CD4-positive, CD25-positive, alpha-beta regulatory T cell (primary cell): Measurements from ENCODE around the gene MRPL52. TPM values are rescaled to one million over a fixed set of nuclear protein-coding genes. Genes with fewer than 3 reads are reported as not detected.
"Not testable (repeated sequence)": the region's sequence is repeated elsewhere in the genome, so short reads cannot be mapped to it uniquely, and the experiment has no call there.

Experiments
- ATAC-seq, 2 donors: fragments of 150-1000 bp; cut with Tn5 transposase; one replicate each; pipeline ENCODE4 v1.10.0; 2021; ENCODE audit warnings: low read depth in 2 of 2, moderate number of reproducible peaks in 2 of 2, moderate library complexity in 1 of 2
- DNase-seq, 3 donors: peaks; one replicate each; pipeline versions ENCODE4 v3.0.0 to v3.0.0-alpha.2; 2012 to 2022; ENCODE audit warnings: mixed read lengths in 1 of 3
- H3K27ac ChIP-seq: one replicate; pipeline ENCODE4 v1.7.0; 2013; ENCODE audit warnings: mild to moderate bottlenecking, low read length; ENCODE audit not compliant: insufficient read depth, poor library complexity, severe bottlenecking
- H3K27me3 ChIP-seq: one replicate; pipeline ENCODE4 v1.7.0; 2013; ENCODE audit warnings: low read length; ENCODE audit not compliant: control insufficient read depth, insufficient read depth
- H3K36me3 ChIP-seq: one replicate; pipeline ENCODE4 v1.7.0; 2013; ENCODE audit warnings: mild to moderate bottlenecking, low read length, moderate library complexity; ENCODE audit not compliant: control insufficient read depth, insufficient read depth
- H3K4me1 ChIP-seq: 2 replicates; pipeline ENCODE4 v1.7.0; 2013; ENCODE audit warnings: mild to moderate bottlenecking, low read length; ENCODE audit not compliant: insufficient read depth, control insufficient read depth, poor library complexity, severe bottlenecking
- H3K4me3 ChIP-seq: one replicate; pipeline ENCODE4 v1.7.0; 2013; ENCODE audit warnings: low read depth, mild to moderate bottlenecking, low read length, moderate library complexity
- H3K9me3 ChIP-seq, 2 experiments: 1 replicate in 1 of 2; 2 replicates in 1 of 2; pipeline ENCODE4 v1.7.0; 2013; ENCODE audit warnings: low read length in 2 of 2, mild to moderate bottlenecking in 1 of 2, moderate library complexity in 1 of 2; ENCODE audit not compliant: control insufficient read depth in 2 of 2
- H3K27ac Mint-ChIP-seq, 3 donors: one replicate each; pipeline ENCODE4 v1.8.0; 2020 to 2022; ENCODE audit warnings: mild to moderate bottlenecking in 3 of 3, mixed read lengths in 3 of 3, moderate library complexity in 2 of 3
- H3K27me3 Mint-ChIP-seq: one replicate; pipeline ENCODE4 v1.8.0; 2022; ENCODE audit warnings: mild to moderate bottlenecking, mixed read lengths
- H3K36me3 Mint-ChIP-seq: one replicate; pipeline ENCODE4 v1.8.0; 2020; ENCODE audit warnings: mixed read lengths
- H3K4me1 Mint-ChIP-seq, 4 donors: one replicate each; pipeline ENCODE4 v1.8.0; 2020 to 2022; ENCODE audit warnings: mixed read lengths in 4 of 4, mild to moderate bottlenecking in 1 of 4
- H3K4me3 Mint-ChIP-seq, 4 donors: one replicate each; pipeline ENCODE4 v1.8.0; 2020 to 2022; ENCODE audit warnings: mild to moderate bottlenecking in 4 of 4, mixed read lengths in 4 of 4, moderate library complexity in 3 of 4
- H3K9me3 Mint-ChIP-seq, 7 donors: one replicate each; pipeline ENCODE4 v1.8.0; 2020 to 2022; ENCODE audit warnings: mixed read lengths in 7 of 7, mild to moderate bottlenecking in 3 of 7, moderate library complexity in 2 of 7
- polyA plus RNA-seq, 4 donors: library from polyadenylated mRNA; unstranded; fragments of 300-500 nt; fragmentation: Illumina TruSeq; gene quantifications; one replicate each; pipeline ENCODE4 v1.2.3, GENCODE V29; 2021
- total RNA-seq: library from RNA; stranded (reverse); gene quantifications from one replicate; pipeline ENCODE4 v1.2.3, GENCODE V29; 2022

Gene MRPL52
- total and polyA plus RNA-seq, 5 donors from 2014 or later, result 35.7 to 148 (median 136) TPM

- H3K27ac Mint-ChIP-seq, H3K36me3 Mint-ChIP-seq, H3K27ac ChIP-seq, H3K4me1 Mint-ChIP-seq, H3K4me3 Mint-ChIP-seq, H3K36me3 ChIP-seq, H3K9me3 ChIP-seq, DNase-seq, ATAC-seq, H3K9me3 Mint-ChIP-seq, H3K27me3 ChIP-seq, H3K4me3 ChIP-seq, H3K4me1 ChIP-seq: not testable (repeated sequence)
- peaks cover 38% of the 10 kb centered on the region for H3K27me3 Mint-ChIP-seq
Measured at GRCh38 chr14:22793550-22793949, 36.1 kb upstream of the MRPL52 start.

GRCh38 chr14:22793976-22794375, 35.7 kb upstream of the MRPL52 start:
- DNase-seq (no peak), ATAC-seq (no peak)
- Mint-ChIP-seq H3K27me3 (peaks cover 38% of the 10 kb centered on the region), H3K36me3 (no peaks in the 10 kb centered on the region), H3K27ac (no peak overlapping the region), H3K4me1 (no peaks in the 10 kb centered on the region), H3K9me3 (no peaks in the 10 kb centered on the region), H3K4me3 (no peak overlapping the region)
- Histone ChIP-seq H3K27ac (no peak overlapping the region), H3K27me3 (peaks cover 9% of the 10 kb centered on the region), H3K4me3 (no peak overlapping the region), H3K4me1 (no peaks in the 10 kb centered on the region), H3K9me3 (no peaks in the 10 kb centered on the region), H3K36me3 (no peaks in the 10 kb centered on the region)

GRCh38 chr14:22794551-22794951, 35.1 kb upstream of the MRPL52 start:
- Mint-ChIP-seq H3K4me1 (no peaks in the 10 kb centered on the region), H3K4me3 (no peak overlapping the region), H3K9me3 (no peaks in the 10 kb centered on the region), H3K27me3 (peaks cover 38% of the 10 kb centered on the region), H3K27ac (no peak overlapping the region), H3K36me3 (no peaks in the 10 kb centered on the region)
- ATAC-seq (peak in 1 of 2 donors; percentile 24), DNase-seq (no peak)
- Histone ChIP-seq H3K27ac (no peak overlapping the region), H3K36me3 (no peaks in the 10 kb centered on the region), H3K4me3 (no peak overlapping the region), H3K27me3 (peaks cover 11% of the 10 kb centered on the region), H3K4me1 (no peaks in the 10 kb centered on the region), H3K9me3 (no peaks in the 10 kb centered on the region)

GRCh38 chr14:22796087-22796707, 33.5 kb upstream of the MRPL52 start:
- no peak for DNase-seq
- no peaks in the 10 kb centered on the region for H3K36me3 ChIP-seq
- Mint-ChIP-seq H3K4me3 (no peak overlapping the region), H3K4me1 (no peaks in the 10 kb centered on the region), H3K9me3 (no peaks in the 10 kb centered on the region), H3K27me3 (peaks cover 40% of the 10 kb centered on the region), H3K36me3 (no peaks in the 10 kb centered on the region), H3K27ac (no peak overlapping the region)
- no peak for ATAC-seq
- no peak overlapping the region for H3K27ac ChIP-seq
- no peaks in the 10 kb centered on the region for H3K4me1 ChIP-seq
- peaks cover 18% of the 10 kb centered on the region for H3K27me3 ChIP-seq
- no peaks in the 10 kb centered on the region for H3K9me3 ChIP-seq
- H3K4me3 ChIP-seq, result no peak overlapping the region

- Mint-ChIP-seq H3K4me3 (no peak overlapping the region), H3K36me3 (no peaks in the 10 kb centered on the region), H3K4me1 (no peaks in the 10 kb centered on the region), H3K27ac (no peak overlapping the region), H3K9me3 (no peaks in the 10 kb centered on the region), H3K27me3 (peaks cover 38% of the 10 kb centered on the region)
- no peaks in the 10 kb centered on the region for H3K9me3 ChIP-seq
- no peak overlapping the region for H3K4me3 ChIP-seq
- ATAC-seq, result no peak
- no peaks in the 10 kb centered on the region for H3K4me1 ChIP-seq
- no peaks in the 10 kb centered on the region for H3K36me3 ChIP-seq
- no peak overlapping the region for H3K27ac ChIP-seq
- DNase-seq, result no peak
- H3K27me3 ChIP-seq, result peaks cover 18% of the 10 kb centered on the region
Measured at GRCh38 chr14:22797017-22797917, 32.4 kb upstream of the MRPL52 start.

GRCh38 chr14:22798528-22798927, 31.2 kb upstream of the MRPL52 start:
- H3K9me3 Mint-ChIP-seq, result no peaks in the 10 kb centered on the region
- H3K27ac ChIP-seq, result no peak overlapping the region

GRCh38 chr14:22800346-22800745, 29.3 kb upstream of the MRPL52 start:
- no peaks in the 10 kb centered on the region for H3K4me1 Mint-ChIP-seq
- ATAC-seq, result no peak
- H3K27ac ChIP-seq, result no peak overlapping the region

More at GRCh38 chr14:22798528-22798927, 31.2 kb upstream of the MRPL52 start:
- DNase-seq, result no peak
- Mint-ChIP-seq H3K4me1 (no peaks in the 10 kb centered on the region), H3K27me3 (peaks cover 36% of the 10 kb centered on the region), H3K4me3 (no peak overlapping the region), H3K27ac (no peak overlapping the region), H3K36me3 (no peaks in the 10 kb centered on the region)
- Histone ChIP-seq H3K36me3 (no peaks in the 10 kb centered on the region), H3K4me1 (no peaks in the 10 kb centered on the region), H3K4me3 (no peak overlapping the region), H3K9me3 (no peaks in the 10 kb centered on the region), H3K27me3 (peaks cover 18% of the 10 kb centered on the region)
- ATAC-seq, result no peak

More at GRCh38 chr14:22800346-22800745, 29.3 kb upstream of the MRPL52 start:
- Mint-ChIP-seq H3K36me3 (no peaks in the 10 kb centered on the region), H3K27me3 (peaks cover 36% of the 10 kb centered on the region), H3K4me3 (no peak overlapping the region), H3K9me3 (no peaks in the 10 kb centered on the region), H3K27ac (no peak overlapping the region)
- DNase-seq, result no peak
- Histone ChIP-seq H3K9me3 (no peaks in the 10 kb centered on the region), H3K36me3 (no peaks in the 10 kb centered on the region), H3K4me3 (no peak overlapping the region), H3K4me1 (no peaks in the 10 kb centered on the region), H3K27me3 (peaks cover 18% of the 10 kb centered on the region)
